Astrocyte of the cerebellum (primary cell): ENCODE data around the gene LTBP3.
A peak's percentile ranks its signal among the peaks of the same experiment; 100 is the strongest.

Experiments used
- DNase-seq: peaks from one replicate; pipeline ENCODE4 v3.0.0-alpha.2; 2011; ENCODE audit warnings: low read depth
- H3K4me3 ChIP-seq: 2 replicates; pipeline ENCODE4 v1.5.1; 2011; ENCODE audit warnings: mild to moderate bottlenecking, low read depth, low read length, moderate library complexity
- in situ Hi-C: cut with HindIII; loops from 2 replicates; pipeline ENCODE4 v1.10.0; 2017; ENCODE audit warnings: low sequenced_read_pairs
- TF ChIP-seq, protein P1 (sequence below): IDR thresholded peaks from 2 replicates; pipeline ENCODE4 v1.5.1; 2012; ENCODE audit warnings: low read length, low read depth, moderate library complexity, mild to moderate bottlenecking; ENCODE audit errors: missing control alignments

The LTBP3 gene

GRCh38 chr11:65572356-65573051 lies 14.3 kb upstream of the LTBP3 start, which contains the start of gene FAM89B:
FAM89B (plus strand) TSS chr11:65572538; CDS start chr11:65572670, 132 bp downstream.
- peak within 1 kb of the TSS; percentile 91 for H3K4me3 ChIP-seq
- in situ Hi-C loops, result no loop called here
- TF ChIP-seq, protein P1, sequence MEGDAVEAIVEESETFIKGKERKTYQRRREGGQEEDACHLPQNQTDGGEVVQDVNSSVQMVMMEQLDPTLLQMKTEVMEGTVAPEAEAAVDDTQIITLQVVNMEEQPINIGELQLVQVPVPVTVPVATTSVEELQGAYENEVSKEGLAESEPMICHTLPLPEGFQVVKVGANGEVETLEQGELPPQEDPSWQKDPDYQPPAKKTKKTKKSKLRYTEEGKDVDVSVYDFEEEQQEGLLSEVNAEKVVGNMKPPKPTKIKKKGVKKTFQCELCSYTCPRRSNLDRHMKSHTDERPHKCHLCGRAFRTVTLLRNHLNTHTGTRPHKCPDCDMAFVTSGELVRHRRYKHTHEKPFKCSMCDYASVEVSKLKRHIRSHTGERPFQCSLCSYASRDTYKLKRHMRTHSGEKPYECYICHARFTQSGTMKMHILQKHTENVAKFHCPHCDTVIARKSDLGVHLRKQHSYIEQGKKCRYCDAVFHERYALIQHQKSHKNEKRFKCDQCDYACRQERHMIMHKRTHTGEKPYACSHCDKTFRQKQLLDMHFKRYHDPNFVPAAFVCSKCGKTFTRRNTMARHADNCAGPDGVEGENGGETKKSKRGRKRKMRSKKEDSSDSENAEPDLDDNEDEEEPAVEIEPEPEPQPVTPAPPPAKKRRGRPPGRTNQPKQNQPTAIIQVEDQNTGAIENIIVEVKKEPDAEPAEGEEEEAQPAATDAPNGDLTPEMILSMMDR, result no peak
- DNase-seq, result peak; percentile 66

DNA sequence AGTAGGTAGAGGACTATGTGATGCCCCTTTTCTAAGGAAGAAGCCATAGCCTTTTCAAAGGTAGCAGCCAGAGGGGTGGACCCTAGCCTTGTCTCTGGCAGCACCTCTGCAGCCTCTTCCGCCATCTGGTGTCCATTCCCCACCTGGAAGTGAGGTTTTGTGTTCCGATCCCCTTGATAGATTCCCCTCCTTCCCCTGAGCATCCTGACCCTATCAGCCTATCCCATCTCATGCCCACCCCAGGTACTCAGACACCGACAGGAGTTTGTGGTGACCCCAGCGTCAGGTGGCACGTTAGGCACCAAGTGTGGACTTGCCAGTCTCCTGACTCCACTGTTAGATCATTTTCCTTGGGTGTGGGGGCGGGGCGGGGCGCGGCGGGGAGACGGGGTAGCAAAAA lies 13.8 kb upstream of the LTBP3 start:
- H3K4me3 ChIP-seq, result peak overlapping the region; percentile 91
- in situ Hi-C loops, result no loop called here
- no peak for DNase-seq
- TF ChIP-seq, protein P1, result peak; percentile 63

- TF ChIP-seq, protein P1, result no peak
- peak overlapping the region; percentile 91 for H3K4me3 ChIP-seq
- no peak for DNase-seq
- in situ Hi-C loops, result no loop called here
Measured at GRCh38 chr11:65571420-65571819, 13.3 kb upstream of the LTBP3 start.

DNA sequence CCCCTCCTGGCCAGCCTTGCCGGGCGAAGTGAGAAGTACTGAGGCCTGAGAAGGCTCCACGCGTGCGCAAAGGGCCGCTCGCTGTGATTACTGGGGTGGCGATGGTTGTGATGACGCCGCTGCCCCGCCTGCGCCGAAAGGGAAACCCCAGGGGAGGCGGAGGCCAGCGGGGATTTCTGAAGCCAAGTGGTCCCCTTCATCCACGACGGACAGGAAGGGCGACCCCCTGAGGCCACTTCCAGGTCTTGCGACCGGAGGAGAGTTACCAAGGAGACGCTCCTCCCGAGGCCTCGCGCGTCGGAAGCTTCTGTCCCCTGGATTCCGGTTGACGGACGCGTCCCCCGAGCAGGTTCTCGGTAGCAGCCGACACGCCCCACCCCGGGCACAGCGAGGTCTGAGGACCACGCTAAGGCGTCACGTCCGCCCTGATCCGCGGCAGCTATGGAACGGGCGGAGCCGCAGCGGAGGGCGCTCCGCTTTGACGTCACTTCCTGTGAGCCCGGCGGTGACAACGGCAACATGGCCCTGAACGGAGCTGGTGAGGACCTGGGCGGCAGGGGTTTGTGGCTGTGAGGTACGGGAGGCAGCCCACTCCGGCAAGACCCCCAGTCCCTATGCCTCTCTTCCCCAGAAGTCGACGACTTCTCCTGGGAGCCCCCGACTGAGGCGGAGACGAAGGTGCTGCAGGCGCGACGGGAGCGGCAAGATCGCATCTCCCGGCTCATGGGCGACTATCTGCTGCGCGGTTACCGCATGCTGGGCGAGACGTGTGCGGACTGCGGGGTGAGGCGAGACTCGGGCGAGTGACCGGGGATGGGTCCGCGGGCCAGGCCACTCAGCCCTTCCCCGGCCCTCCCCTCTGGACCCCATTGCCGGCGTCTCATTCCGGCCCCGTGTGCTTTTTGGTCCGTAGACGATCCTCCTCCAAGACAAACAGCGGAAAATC lies 12.1 kb upstream of the LTBP3 start, which contains the start of gene ZNRD2:
Gene ZNRD2 (plus strand): TSS at position 505 of the 946 bp plus-strand sequence. CDS start 15 bp downstream, at position 520.
- peak within 1 kb of the TSS; percentile 91 for H3K4me3 ChIP-seq
- in situ Hi-C loops, result no loop called here
- peak; percentile 91 for DNase-seq
- TF ChIP-seq, protein P1, result peak; percentile 24

DNA sequence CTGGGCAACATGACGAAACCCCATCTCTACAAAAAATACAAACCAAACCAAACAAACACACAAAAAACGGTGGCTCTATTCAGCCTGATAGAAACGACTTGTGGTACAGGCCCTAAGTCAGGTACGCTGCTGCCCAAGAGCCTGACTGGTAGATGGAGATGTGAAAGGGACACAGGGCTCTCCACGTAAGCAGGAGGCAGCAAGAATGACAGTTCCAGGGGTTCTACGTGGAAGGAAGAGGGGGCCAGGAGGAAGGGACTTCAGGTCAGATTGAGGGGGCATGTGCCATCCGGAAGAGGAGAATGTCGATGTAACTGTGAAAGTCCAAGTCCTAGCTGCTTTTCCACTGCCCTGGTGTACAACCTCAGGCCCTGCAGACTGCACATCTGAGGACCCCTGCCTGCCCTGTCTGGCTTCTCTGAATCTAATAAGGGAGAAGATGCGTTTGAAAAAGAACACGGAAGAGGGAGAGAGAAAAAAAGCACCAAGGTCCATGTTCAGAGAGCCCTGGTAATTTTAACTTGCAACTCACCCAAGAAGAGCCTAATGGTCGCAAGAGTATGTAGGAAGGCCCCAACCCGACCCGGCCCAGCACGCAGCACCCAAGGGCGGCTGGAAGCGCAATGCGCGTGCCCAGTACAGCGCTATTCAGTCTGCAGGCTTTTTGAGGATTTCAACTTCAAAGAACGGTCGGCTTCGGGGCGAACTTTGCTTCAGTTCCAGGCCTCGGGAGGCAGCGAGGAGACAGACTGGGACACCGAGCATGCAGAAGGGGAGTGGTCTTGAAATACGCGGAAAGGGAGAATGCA lies 11.2 kb upstream of the LTBP3 start:
- in situ Hi-C loops, result no loop called here
- TF ChIP-seq, protein P1, result no peak
- DNase-seq, result no peak
- peak overlapping the region; percentile 91 for H3K4me3 ChIP-seq
